ENCODE results near the gene ABCC1.
"Not testable (repeated sequence)": the region's sequence is repeated elsewhere in the genome, so short reads cannot be mapped to it uniquely, and the experiment has no call there.

The ABCC1 gene

DNA sequence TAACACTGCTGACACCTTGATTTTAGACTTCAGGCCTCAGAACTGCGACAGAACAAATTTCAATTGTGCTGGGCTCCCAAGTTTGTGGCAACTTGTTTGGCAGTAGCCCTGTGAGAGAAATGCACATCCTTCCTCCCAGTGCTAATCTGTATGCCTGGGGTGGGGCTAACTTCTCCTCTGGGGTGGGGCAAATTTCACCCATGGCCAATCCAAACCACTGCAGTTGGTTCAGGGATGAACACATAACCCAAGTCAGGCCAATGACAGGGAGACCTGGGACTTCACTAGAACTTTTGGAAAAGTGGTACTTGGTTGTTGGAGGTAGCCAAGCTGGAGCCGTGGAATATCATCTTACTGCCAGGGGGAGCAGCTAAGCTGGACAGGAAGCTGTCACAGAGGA lies 217.5 kb downstream of the ABCC1 start:
- DNase-seq, result no peak

- no peak for DNase-seq
Observed at GRCh38 chr16:16167927-16168326, 218.5 kb downstream of the ABCC1 start.

DNA sequence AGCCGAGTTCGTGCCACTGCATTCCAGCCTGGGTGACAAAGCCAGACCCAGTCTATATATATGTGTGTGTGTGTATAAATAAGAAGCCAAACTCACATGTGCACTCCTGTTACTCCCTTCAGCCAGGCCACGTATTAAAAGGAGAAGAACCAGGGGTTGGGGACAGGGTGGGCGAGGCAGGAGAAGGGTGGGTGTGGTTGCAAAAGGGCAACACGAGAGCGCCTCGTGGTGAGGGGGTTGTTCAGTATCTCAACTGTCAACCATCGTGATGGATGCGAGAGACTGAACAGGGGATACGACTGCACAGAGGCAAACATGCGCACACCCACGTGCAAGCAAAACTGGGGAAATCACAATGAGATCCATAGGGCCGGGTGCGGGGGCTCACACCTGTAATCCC lies 219.0 kb downstream of the ABCC1 start:
- no peak for DNase-seq

DNA sequence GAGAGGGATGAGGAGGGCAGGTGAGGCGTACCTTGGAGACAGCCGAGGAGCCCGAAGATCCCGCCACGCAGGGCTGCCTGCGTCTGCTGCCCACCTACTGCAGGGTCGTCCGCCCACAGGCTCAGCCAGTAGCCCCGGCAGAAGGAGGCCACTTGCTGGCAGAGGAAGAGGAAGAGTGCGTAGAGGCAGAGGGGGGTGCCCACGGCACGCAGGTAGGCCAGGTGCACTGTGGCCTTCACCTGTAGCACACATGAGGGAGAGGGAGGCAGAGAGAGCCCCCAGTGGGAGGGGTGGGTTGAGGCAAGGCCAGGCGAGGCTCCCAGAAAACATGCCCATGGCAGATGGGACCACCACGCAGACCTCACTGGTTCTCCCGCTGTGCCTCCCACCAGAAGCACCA lies 220.2 kb downstream of the ABCC1 start:
- DNase-seq, result no peak

DNA sequence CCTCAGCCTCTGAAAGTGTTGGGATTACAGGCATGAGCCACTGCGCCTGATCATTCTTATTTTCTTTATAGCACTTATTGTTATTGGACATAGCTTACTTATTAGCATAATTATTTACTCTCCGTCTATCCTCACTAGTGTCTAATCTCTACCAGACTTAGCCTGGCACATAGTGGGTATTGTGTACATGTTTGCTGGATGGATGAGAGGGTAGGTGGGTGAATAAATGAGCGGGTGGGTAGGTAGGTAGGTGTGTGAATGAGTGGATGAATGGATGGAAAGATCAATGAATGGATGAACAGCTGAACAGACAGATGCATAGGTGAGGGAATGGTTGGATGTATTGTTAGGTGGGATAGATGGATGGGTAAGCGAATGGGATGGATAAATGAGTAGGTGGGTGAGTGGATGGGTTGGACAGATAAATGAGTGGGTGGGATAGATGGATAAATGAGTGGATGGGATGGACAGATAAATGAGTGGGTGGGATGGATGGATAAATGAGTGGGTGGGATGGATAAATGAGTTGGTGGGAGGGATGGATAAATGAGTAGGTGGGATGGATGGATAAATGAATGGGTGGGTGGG lies 222.0 kb downstream of the ABCC1 start:
- no peak for DNase-seq

GRCh38 chr16:16172991-16173390 lies 223.6 kb downstream of the ABCC1 start:
- DNase-seq, result no peak

GRCh38 chr16:16175296-16175695 lies 225.9 kb downstream of the ABCC1 start:
- no peak for DNase-seq

- no peak for DNase-seq
Observed at GRCh38 chr16:16176328-16176727, 226.9 kb downstream of the ABCC1 start.

- no peak for DNase-seq
Observed at GRCh38 chr16:16178455-16179162, 229.2 kb downstream of the ABCC1 start.

GRCh38 chr16:16181748-16182147 lies 232.3 kb downstream of the ABCC1 start:
- not testable (repeated sequence) for DNase-seq

GRCh38 chr16:16182918-16183317 lies 233.5 kb downstream of the ABCC1 start:
- no peak for DNase-seq

DNA sequence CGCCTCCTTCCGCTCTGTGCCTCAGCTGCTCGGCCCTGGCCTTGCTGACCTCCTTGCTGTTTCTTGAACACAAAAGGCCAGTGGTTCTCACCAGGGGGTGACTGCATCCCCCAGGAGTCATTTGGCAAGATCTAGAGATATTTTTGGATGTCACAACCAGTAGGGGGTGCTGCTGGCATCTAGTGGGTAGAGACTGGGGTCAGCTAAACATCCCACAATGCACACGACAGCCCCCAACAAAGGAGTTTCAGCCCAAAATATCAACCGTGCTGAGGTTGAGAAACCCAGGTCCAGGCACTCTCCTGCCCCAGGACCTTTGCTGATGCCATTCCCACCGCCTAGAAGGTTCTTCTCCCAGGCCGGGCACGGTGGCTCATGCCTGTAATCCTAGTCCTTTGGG lies 234.1 kb downstream of the ABCC1 start:
- no peak for DNase-seq

DNA sequence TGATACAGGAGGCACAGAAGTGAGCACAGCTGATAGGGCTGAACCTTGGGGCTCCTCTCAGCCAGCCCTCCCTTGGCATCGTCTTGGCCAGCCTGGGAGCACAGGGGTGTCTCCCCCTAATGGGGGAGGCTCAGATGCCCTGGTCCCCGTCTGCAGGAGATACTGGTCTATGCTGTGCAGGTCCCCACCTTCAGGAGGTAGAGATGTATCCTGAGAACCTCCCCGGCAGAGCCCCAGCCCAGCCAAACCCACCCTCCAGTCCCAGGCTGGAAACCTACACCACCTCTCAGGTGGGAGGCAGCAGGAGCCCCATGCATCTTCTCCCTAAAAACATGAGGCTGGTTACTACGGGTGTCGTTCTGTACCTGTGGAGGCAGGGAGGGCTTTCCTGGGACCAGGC lies 235.2 kb downstream of the ABCC1 start:
- DNase-seq, result no peak

GRCh38 chr16:16185095-16185494 lies 235.7 kb downstream of the ABCC1 start:
- no peak for DNase-seq

DNA sequence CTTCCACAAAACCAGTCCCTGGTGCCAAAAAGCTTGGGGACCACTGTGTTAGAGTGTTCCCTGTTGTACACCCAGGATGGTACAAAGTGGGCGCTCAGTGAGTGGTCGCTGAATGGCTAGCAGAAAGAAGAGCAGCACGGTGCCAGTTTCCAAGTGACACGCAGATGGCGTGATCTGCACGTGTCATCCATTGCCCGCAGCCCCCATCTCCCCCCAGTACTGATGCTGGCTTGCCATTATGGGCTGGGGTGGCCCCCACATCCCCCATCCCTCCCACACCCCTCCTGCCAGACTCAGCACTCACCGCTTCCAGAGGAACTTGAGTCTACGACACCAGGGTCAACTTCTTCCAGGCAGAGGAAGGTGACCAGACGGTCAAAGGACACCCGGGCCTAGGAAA lies 237.4 kb downstream of the ABCC1 start:
- no peak for DNase-seq

- DNase-seq, result no peak
Observed at GRCh38 chr16:16188827-16189226, 239.4 kb downstream of the ABCC1 start.

- DNase-seq, result no peak
Observed at GRCh38 chr16:16189842-16190241, 240.4 kb downstream of the ABCC1 start.

DNA sequence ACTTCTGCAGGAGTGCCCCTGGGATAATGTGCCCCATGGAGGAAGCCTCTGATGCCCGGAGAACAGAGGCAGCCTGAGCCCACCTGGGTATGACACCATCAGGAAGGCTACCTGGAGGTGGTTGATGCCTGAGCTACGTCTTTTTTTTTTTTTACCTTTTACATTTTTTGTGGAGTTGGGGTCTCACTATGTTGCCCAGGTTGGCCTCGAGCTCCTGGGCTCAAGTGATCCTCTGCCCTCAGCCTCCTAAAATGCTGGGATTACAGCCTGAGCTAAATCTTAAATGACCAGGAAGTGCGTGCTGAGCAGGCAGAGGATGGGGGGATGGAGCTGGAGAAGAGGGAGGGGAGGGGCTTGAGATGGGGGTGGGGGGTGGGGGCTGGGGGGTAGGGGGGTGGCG lies 241.1 kb downstream of the ABCC1 start:
- no peak for DNase-seq

GRCh38 chr16:16190966-16191365 lies 241.6 kb downstream of the ABCC1 start:
- DNase-seq, result not testable (repeated sequence)

- DNase-seq, result no peak
Observed at GRCh38 chr16:16191493-16192167, 242.2 kb downstream of the ABCC1 start.

Data from fibroblast of skin of right quadriceps (primary cell).